HS-5 (cell line): ENCODE results near the gene CDH12.
A peak's percentile ranks its signal among the peaks of the same experiment; 100 is the strongest.
"Not testable (repeated sequence)": the region's sequence is repeated elsewhere in the genome, so short reads cannot be mapped to it uniquely, and the experiment has no call there.

Experiments used
- DNase-seq: peaks from one replicate; pipeline ENCODE4 v3.0.0-alpha.2; 2012; ENCODE audit warnings: low read depth

Gene CDH12

GRCh38 chr5:22432905-22433304, 420.2 kb downstream of the CDH12 start:
- no peak for DNase-seq

GRCh38 chr5:22431840-22432239, 421.3 kb downstream of the CDH12 start:
- no peak for DNase-seq

- DNase-seq = no peak
These were observed 421.7 kb downstream of the CDH12 start for GRCh38 chr5:22431406-22431805.

GRCh38 chr5:22411554-22412349, 441.4 kb downstream of the CDH12 start:
- DNase-seq = no peak

GRCh38 chr5:22391956-22392355, 461.2 kb downstream of the CDH12 start:
- no peak for DNase-seq

- DNase-seq = peak; percentile 26
These were observed 462.3 kb downstream of the CDH12 start for GRCh38 chr5:22390888-22391287.

- no peak for DNase-seq
These were observed 480.1 kb downstream of the CDH12 start for GRCh38 chr5:22372826-22373660.

GRCh38 chr5:22372376-22372775, 480.8 kb downstream of the CDH12 start:
- peak; percentile 44 for DNase-seq

GRCh38 chr5:22354956-22355355, 498.2 kb downstream of the CDH12 start:
- DNase-seq = no peak

GRCh38 chr5:22352493-22352892, 500.7 kb downstream of the CDH12 start:
- DNase-seq = no peak

- DNase-seq = no peak
These were observed 502.0 kb downstream of the CDH12 start for GRCh38 chr5:22351178-22351577.

GRCh38 chr5:22348027-22348426, 505.1 kb downstream of the CDH12 start:
- DNase-seq = no peak

- no peak for DNase-seq
These were observed 509.1 kb downstream of the CDH12 start for GRCh38 chr5:22344000-22344399.

GRCh38 chr5:22341406-22341805, 511.7 kb downstream of the CDH12 start:
- no peak for DNase-seq

GRCh38 chr5:22332949-22333348, 520.2 kb downstream of the CDH12 start:
- DNase-seq = not testable (repeated sequence)

GRCh38 chr5:22329683-22330082, 523.5 kb downstream of the CDH12 start:
- no peak for DNase-seq

GRCh38 chr5:22319798-22320197, 533.3 kb downstream of the CDH12 start:
- DNase-seq = no peak

GRCh38 chr5:22316294-22316693, 536.9 kb downstream of the CDH12 start:
- no peak for DNase-seq

- not testable (repeated sequence) for DNase-seq
These were observed 538.1 kb downstream of the CDH12 start for GRCh38 chr5:22315052-22315451.

GRCh38 chr5:22314548-22314947, 538.6 kb downstream of the CDH12 start:
- DNase-seq = no peak

GRCh38 chr5:22306011-22306410, 547.1 kb downstream of the CDH12 start:
- no peak for DNase-seq

- DNase-seq = no peak
These were observed 557.3 kb downstream of the CDH12 start for GRCh38 chr5:22295832-22296231.

- DNase-seq = no peak
These were observed 560.0 kb downstream of the CDH12 start for GRCh38 chr5:22293147-22293546.
